HepG2 (cell line): Measurements from ENCODE around the gene MT1A. TPM values are rescaled to one million over a fixed set of nuclear protein-coding genes. Genes with fewer than 3 reads are reported as not detected.

Source experiments
- CC2D1A ChIP-seq: sonication (generic); formaldehyde crosslinking; IDR thresholded peaks from 2 replicates; pipeline ENCODE4 v1.8.1; 2023; ENCODE audit warnings: mild to moderate bottlenecking, missing genetic modification reagents
- CHCHD3 ChIP-seq: sonication (generic); formaldehyde crosslinking; IDR thresholded peaks from 2 replicates; pipeline ENCODE4 v1.8.0; 2022; ENCODE audit warnings: mild to moderate bottlenecking, missing genetic modification reagents, moderate library complexity
- CSRNP2 ChIP-seq: sonication (generic); formaldehyde crosslinking; conservative IDR thresholded peaks from 2 replicates; pipeline ENCODE4 v1.8.0; 2022; ENCODE audit warnings: low read depth, missing genetic modification reagents
- HOMEZ ChIP-seq: IDR thresholded peaks from 2 replicates; pipeline ENCODE4 v1.6.1; 2016; ENCODE audit warnings: low read depth
- MIER3 ChIP-seq: IDR thresholded peaks from 2 replicates; pipeline ENCODE4 v1.6.1; 2016; ENCODE audit warnings: missing compliant biosample characterization, borderline replicate concordance
- PHF21A ChIP-seq: sonication (generic); formaldehyde crosslinking; IDR thresholded peaks from 2 replicates; pipeline ENCODE4 v1.5.0; 2020; ENCODE audit warnings: mild to moderate bottlenecking, missing genetic modification reagents
- PLRG1 ChIP-seq: fragments of 450-650 bp; conservative IDR thresholded peaks from 2 replicates; pipeline ENCODE4 v1.6.1; 2016
- PRPF4 ChIP-seq: fragments of 200-400 bp; formaldehyde crosslinking; IDR thresholded peaks from 2 replicates; pipeline ENCODE4 v1.6.1; 2016; ENCODE audit warnings: low read length, low read depth; ENCODE audit not compliant: poor library complexity, severe bottlenecking
- RFX5 ChIP-seq: IDR thresholded peaks from 2 replicates; pipeline ENCODE4 v1.6.1; 2011; ENCODE audit warnings: low read depth, low read length, improper control_type of control experiment
- SMAD1 ChIP-seq: sonication (generic); formaldehyde crosslinking; IDR thresholded peaks from 2 replicates; pipeline ENCODE4 v1.4.0; 2020; ENCODE audit warnings: missing genetic modification reagents, low read depth, mild to moderate bottlenecking, borderline replicate concordance
- SP2 ChIP-seq: sonication (generic); formaldehyde crosslinking; IDR thresholded peaks from 2 replicates; pipeline ENCODE4 v1.5.1; 2020; ENCODE audit warnings: mild to moderate bottlenecking, missing genetic modification reagents
- TFDP1 ChIP-seq: IDR thresholded peaks from 2 replicates; pipeline ENCODE4 v1.6.1; 2016; ENCODE audit warnings: missing compliant biosample characterization, missing genetic modification reagents, borderline replicate concordance
- ZFP1 ChIP-seq: IDR thresholded peaks from 2 replicates; pipeline ENCODE4 v1.6.1; 2016
- ZNF431 ChIP-seq: sonication (generic); formaldehyde crosslinking; IDR thresholded peaks from 2 replicates; pipeline ENCODE4 v1.9.0; 2022; ENCODE audit warnings: missing genetic modification reagents, low read depth, mild to moderate bottlenecking, borderline replicate concordance
- ZNF746 ChIP-seq: sonication (generic); formaldehyde crosslinking; IDR thresholded peaks from 2 replicates; pipeline ENCODE4 v1.8.0; 2022; ENCODE audit warnings: mild to moderate bottlenecking, missing genetic modification reagents
- ZNF850 ChIP-seq: sonication (generic); formaldehyde crosslinking; conservative IDR thresholded peaks from 2 replicates; pipeline ENCODE4 v1.9.0; 2021; ENCODE audit warnings: mild to moderate bottlenecking, missing genetic modification reagents
- polyA plus RNA-seq, 8 experiments: library from polyadenylated mRNA; depleted of rRNA in 3 of 8; stranded (reverse) in 7 of 8; unstranded in 1 of 8; fragments of >200 nt; fragmentation: Illumina TruSeq in 4 of 8; extraction: Trizol in 4 of 8; gene quantifications; 2 replicates each; pipeline versions ENCODE4 v1.2.1 to v1.2.3, GENCODE V29; 2011 to 2016; ENCODE audit warnings: low read depth in 4 of 8, missing spikeins in 1 of 8, mixed read lengths in 1 of 8; ENCODE audit not compliant: insufficient read depth in 1 of 8
- total RNA-seq, 5 experiments: library from RNA; depleted of rRNA; stranded (reverse); fragments of >200 nt; fragmentation: Illumina TruSeq; extraction: Trizol; gene quantifications; 2 replicates each; pipeline ENCODE4 v1.2.3, GENCODE V29; 2016; ENCODE audit warnings: low read depth in 1 of 5
- TF ChIP-seq, protein P1 (sequence below): sonication (generic); formaldehyde crosslinking; IDR thresholded peaks from 2 replicates; pipeline ENCODE4 v1.4.0; 2020; ENCODE audit warnings: missing genetic modification reagents, mild to moderate bottlenecking, borderline replicate concordance
- TF ChIP-seq, protein P2 (sequence below): sonication (generic); formaldehyde crosslinking; conservative IDR thresholded peaks from 2 replicates; pipeline ENCODE4 v1.4.0; 2020; ENCODE audit warnings: missing genetic modification reagents

MT1A gene
- total and polyA plus RNA-seq, 2 of the 13 experiments (the other 11 are each of a cell fraction or from before 2014, with no cell fraction given), result 8.3 to 10.4 TPM

DNA sequence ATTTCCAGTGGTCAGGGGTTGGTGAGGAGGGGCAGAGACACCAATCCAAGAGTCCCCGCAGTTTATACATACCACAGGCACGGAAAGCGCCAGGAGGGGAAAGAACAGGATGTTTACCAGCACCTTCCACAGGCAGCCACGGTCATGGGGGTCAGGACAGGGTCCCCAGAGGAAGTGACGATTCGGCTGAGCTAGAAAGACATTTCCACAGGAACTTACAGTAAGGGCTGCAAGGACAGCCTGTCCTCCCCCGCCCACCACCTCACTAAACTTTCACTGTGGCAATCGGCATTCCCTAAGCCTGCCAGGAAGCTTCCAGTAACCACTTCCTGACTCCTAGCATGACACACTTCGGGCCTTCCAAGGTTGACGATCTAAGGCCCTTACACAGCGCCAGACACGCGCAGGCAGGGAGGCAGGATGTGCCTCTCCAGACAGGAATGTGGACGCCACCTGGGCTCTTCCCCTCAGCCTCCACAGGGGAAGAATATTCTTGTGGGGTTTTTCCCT lies 31.3 kb upstream of the MT1A start (continued):
- TF ChIP-seq TFDP1 (peak; percentile 88; the same call in 1 of the 2 replicates), PRPF4 (no peak), ZNF746 (CRISPR knock-in tag) (peak; percentile 50; the same call in 1 of the 2 replicates), SMAD1 (CRISPR knock-in tag) (peak; percentile 57; the same call in 1 of the 2 replicates), HOMEZ (CRISPR knock-in tag) (peak; percentile 65; the same call in 1 of the 2 replicates), MIER3 (CRISPR knock-in tag) (0 out of 2 replicates have a peak, but pooled peaks have one; percentile 56), PLRG1 (no peak), CC2D1A (CRISPR knock-in tag) (no peak), CHCHD3 (CRISPR knock-in tag) (0 out of 2 replicates have a peak, but pooled peaks have one; percentile 74), ZFP1 (CRISPR knock-in tag) (no peak; the same call in 1 of the 2 replicates), ZNF850 (peak; percentile 72; the same call in 1 of the 2 replicates), CSRNP2 (CRISPR knock-in tag) (no peak), RFX5 (0 out of 2 replicates have a peak, but pooled peaks have one; percentile 12), SP2 (no peak), ZNF431 (peak; percentile 98), PHF21A (CRISPR knock-in tag) (peak; percentile 97)
- TF ChIP-seq, protein P1, sequence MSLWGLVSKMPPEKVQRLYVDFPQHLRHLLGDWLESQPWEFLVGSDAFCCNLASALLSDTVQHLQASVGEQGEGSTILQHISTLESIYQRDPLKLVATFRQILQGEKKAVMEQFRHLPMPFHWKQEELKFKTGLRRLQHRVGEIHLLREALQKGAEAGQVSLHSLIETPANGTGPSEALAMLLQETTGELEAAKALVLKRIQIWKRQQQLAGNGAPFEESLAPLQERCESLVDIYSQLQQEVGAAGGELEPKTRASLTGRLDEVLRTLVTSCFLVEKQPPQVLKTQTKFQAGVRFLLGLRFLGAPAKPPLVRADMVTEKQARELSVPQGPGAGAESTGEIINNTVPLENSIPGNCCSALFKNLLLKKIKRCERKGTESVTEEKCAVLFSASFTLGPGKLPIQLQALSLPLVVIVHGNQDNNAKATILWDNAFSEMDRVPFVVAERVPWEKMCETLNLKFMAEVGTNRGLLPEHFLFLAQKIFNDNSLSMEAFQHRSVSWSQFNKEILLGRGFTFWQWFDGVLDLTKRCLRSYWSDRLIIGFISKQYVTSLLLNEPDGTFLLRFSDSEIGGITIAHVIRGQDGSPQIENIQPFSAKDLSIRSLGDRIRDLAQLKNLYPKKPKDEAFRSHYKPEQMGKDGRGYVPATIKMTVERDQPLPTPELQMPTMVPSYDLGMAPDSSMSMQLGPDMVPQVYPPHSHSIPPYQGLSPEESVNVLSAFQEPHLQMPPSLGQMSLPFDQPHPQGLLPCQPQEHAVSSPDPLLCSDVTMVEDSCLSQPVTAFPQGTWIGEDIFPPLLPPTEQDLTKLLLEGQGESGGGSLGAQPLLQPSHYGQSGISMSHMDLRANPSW, result peak; percentile 38; the same call in 1 of the 2 replicates
- TF ChIP-seq, protein P2, sequence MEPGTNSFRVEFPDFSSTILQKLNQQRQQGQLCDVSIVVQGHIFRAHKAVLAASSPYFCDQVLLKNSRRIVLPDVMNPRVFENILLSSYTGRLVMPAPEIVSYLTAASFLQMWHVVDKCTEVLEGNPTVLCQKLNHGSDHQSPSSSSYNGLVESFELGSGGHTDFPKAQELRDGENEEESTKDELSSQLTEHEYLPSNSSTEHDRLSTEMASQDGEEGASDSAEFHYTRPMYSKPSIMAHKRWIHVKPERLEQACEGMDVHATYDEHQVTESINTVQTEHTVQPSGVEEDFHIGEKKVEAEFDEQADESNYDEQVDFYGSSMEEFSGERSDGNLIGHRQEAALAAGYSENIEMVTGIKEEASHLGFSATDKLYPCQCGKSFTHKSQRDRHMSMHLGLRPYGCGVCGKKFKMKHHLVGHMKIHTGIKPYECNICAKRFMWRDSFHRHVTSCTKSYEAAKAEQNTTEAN (CRISPR knock-in tag), result peak; percentile 86; the same call in 1 of the 2 replicates
